ENCODE results near the gene KAZN. TPM values are rescaled to one million over a fixed set of nuclear protein-coding genes. Genes with fewer than 3 reads are reported as not detected.

Gene KAZN
- polyA plus RNA-seq, 4 donors, result 3.0 to 39.5 (median 4.4) TPM

DNA sequence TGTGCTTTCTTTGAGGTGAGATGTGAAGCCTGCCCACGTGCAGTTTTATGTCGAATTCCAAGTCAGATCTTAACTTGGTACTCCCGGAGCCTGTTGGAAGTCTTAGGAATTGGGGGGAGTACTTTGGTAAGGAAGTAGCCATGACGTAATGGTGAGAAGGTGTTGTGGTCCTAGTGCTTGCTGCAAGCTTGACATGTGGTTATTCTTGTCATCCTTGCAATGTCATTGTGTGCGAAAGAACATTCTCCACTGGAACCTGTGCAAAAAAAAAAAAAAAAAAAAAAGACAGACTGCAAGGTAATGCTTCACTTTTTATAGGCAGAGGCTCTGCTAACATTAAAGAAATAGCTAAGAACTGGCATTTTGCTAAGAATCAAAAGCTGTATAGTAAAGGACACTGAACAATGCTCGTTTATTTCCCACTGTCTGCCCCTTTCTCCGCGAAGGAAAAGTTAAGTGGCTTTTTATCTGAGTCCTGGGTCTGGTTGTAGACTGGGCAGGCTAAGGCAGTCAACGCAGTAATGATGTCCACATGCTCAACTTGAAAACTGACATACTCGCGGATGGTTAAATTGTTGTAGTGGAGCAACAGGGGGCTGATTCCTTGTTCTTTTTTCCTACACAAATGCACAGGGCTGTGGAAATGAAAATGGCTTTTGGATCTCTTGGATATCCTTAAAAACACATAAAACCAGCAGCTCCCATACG is 2.1 kb downstream of the KAZN start:
- no peak overlapping the region for H3K27ac ChIP-seq (ENCODE audit: low read depth in 1 of 3, low read length in 2 of 3)
- no peak for DNase-seq

DNA sequence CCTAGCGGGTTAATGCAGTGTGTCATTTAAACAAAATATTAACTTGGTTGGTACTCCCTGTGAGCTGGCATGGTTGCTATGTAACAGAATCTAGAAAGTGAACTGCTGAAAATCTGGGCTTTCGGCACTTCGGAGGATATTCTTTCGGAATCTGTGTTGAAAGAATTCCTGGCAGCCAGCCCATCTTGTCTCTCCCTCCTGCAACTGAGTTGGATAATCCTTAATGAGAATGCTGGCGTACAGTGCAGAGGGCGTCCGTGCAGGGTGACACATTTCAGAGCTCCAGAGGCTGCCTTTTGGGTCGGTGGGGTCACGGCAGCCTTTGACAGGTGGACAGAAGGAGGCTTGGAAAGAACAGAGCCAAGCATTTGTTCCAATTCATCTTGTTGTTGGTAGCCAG is 3.7 kb downstream of the KAZN start:
- 58 to 84% (median 76%) methylated on average over 9 of the region's 9 CpGs for WGBS, 3 donors
- Histone ChIP-seq H3K36me3 (ENCODE audit: control insufficient read depth in 3 of 3, insufficient read depth in 2 of 3, low read depth in 1 of 3, low read length in 3 of 3) (no peaks in the 10 kb centered on the region), H3K27me3 (ENCODE audit: control insufficient read depth in 3 of 3, insufficient read depth in 3 of 3, low read length in 3 of 3) (peaks cover 4 to 28% (median 16%) of the 10 kb centered on the region in 3 donors), H3K9me3 (ENCODE audit: control insufficient read depth in 2 of 2, insufficient read depth in 1 of 2, low read depth in 1 of 2, low read length in 1 of 2) (no peaks in the 10 kb centered on the region), H3K4me3 (ENCODE audit: low read depth in 1 of 3, low read length in 3 of 3) (no peak overlapping the region), H3K4me1 (ENCODE audit: control insufficient read depth in 3 of 3, insufficient read depth in 2 of 3, low read depth in 1 of 3, low read length in 2 of 3) (peaks cover 0 to 3% (median 0%) of the 10 kb centered on the region in 3 donors), H3K27ac (ENCODE audit: low read depth in 1 of 3, low read length in 2 of 3) (no peak overlapping the region)
- FAIRE-seq (no peak), DNase-seq (peak in 1 of 2 donors; percentile 34)

More for the DNA sequence above, 2.1 kb downstream of the KAZN start:
- H3K9me3 ChIP-seq (ENCODE audit: control insufficient read depth in 2 of 2, insufficient read depth in 1 of 2, low read depth in 1 of 2, low read length in 1 of 2), result no peaks in the 10 kb centered on the region
- peak overlapping the region in 1 of 3 donors; percentile 59 for H3K4me3 ChIP-seq (ENCODE audit: low read depth in 1 of 3, low read length in 3 of 3)
- peaks cover 4 to 30% (median 19%) of the 10 kb centered on the region in 3 donors for H3K27me3 ChIP-seq (ENCODE audit: control insufficient read depth in 3 of 3, insufficient read depth in 3 of 3, low read length in 3 of 3)
- no peak for FAIRE-seq
- no peaks in the 10 kb centered on the region for H3K36me3 ChIP-seq (ENCODE audit: control insufficient read depth in 3 of 3, insufficient read depth in 2 of 3, low read depth in 1 of 3, low read length in 3 of 3)
- peaks cover 0 to 3% (median 0%) of the 10 kb centered on the region in 3 donors for H3K4me1 ChIP-seq (ENCODE audit: control insufficient read depth in 3 of 3, insufficient read depth in 2 of 3, low read depth in 1 of 3, low read length in 2 of 3)
- WGBS, 3 donors, result 60 to 83% (median 75%) methylated on average over 12 of the region's 12 CpGs

DNA sequence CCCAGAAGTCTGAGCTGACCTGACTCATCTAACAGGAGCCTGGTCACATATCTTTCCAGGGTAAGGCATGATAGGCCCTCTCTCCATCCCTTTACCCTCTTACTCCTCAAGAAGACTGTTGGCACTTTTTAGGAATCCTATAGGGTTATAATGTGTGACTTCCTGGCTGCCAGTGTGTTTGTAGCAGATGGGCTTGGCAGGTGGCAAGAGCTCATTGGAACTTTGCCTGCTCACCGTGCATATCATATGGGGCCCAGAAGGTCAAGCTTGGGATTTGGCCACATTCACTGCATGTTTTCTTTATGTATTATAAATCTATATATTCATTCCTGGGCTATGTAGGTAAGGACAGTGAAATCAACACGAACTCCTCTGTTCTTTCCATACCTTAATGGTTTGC is 5.2 kb downstream of the KAZN start:
- no peaks in the 10 kb centered on the region for H3K9me3 ChIP-seq (ENCODE audit: control insufficient read depth in 2 of 2, insufficient read depth in 1 of 2, low read depth in 1 of 2, low read length in 1 of 2)
- no peaks in the 10 kb centered on the region for H3K4me1 ChIP-seq (ENCODE audit: control insufficient read depth in 3 of 3, insufficient read depth in 2 of 3, low read depth in 1 of 3, low read length in 2 of 3)
- FAIRE-seq, result no peak
- H3K36me3 ChIP-seq (ENCODE audit: control insufficient read depth in 3 of 3, insufficient read depth in 2 of 3, low read depth in 1 of 3, low read length in 3 of 3), result no peaks in the 10 kb centered on the region
- no peak for DNase-seq
- no peak overlapping the region for H3K27ac ChIP-seq (ENCODE audit: low read depth in 1 of 3, low read length in 2 of 3)
- H3K4me3 ChIP-seq (ENCODE audit: low read depth in 1 of 3, low read length in 3 of 3), result no peak overlapping the region
- 70 to 82% (median 72%) methylated on average over 2 of the region's 2 CpGs for WGBS, 3 donors
- H3K27me3 ChIP-seq (ENCODE audit: control insufficient read depth in 3 of 3, insufficient read depth in 3 of 3, low read length in 3 of 3), result peaks cover 1 to 17% (median 12%) of the 10 kb centered on the region in 3 donors

DNA sequence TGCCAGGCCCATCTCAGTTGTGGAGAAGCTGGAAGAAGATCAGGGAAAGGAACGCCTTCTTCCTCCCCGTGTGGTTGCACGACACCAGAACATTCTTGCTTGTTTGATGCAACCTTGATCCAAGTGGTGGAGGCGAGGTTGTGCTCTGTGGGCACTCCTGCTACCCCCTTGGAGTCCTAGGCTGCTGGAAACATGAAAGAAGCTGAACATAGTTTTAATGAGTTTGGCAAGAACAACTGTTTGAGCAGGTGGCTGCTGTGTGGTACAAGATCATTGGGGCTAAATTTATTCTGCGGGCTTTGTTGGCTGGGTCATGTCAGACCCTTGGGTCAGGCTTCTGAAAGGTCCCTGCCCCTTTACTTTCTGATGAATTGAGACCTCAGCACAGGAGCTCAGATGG is 5.9 kb downstream of the KAZN start:
- FAIRE-seq, result no peak
- WGBS, 3 donors, result 90 to 96% (median 92%) methylated on average over 5 of the region's 5 CpGs
- H3K4me1 ChIP-seq (ENCODE audit: control insufficient read depth in 3 of 3, insufficient read depth in 2 of 3, low read depth in 1 of 3, low read length in 2 of 3), result no peaks in the 10 kb centered on the region
- no peak for DNase-seq
- no peaks in the 10 kb centered on the region for H3K9me3 ChIP-seq (ENCODE audit: control insufficient read depth in 2 of 2, insufficient read depth in 1 of 2, low read depth in 1 of 2, low read length in 1 of 2)
- H3K36me3 ChIP-seq (ENCODE audit: control insufficient read depth in 3 of 3, insufficient read depth in 2 of 3, low read depth in 1 of 3, low read length in 3 of 3), result no peaks in the 10 kb centered on the region
- no peak overlapping the region for H3K27ac ChIP-seq (ENCODE audit: low read depth in 1 of 3, low read length in 2 of 3)
- no peak overlapping the region for H3K4me3 ChIP-seq (ENCODE audit: low read depth in 1 of 3, low read length in 3 of 3)
- H3K27me3 ChIP-seq (ENCODE audit: control insufficient read depth in 3 of 3, insufficient read depth in 3 of 3, low read length in 3 of 3), result peaks cover 0 to 13% (median 8%) of the 10 kb centered on the region in 3 donors

DNA sequence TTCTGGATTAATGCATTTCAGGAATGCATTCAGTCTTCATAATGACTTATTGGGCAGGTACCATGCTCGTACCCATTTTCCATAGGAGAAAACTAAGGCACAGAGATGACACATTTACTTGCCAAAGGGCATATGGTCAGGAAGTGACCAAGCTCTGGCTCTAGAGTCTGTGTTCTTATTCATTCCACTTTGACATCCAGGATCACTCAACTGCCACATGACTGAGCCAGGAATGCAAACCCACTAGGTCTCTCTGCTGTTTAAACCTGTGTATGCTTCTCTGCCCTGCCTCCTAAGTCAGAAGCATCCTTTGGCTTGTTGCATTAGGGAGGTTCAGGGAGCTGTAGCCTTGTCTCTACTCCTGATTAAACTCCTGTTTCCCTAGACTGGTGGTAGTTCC is 7.5 kb downstream of the KAZN start:
- no peaks in the 10 kb centered on the region for H3K9me3 ChIP-seq (ENCODE audit: control insufficient read depth in 2 of 2, insufficient read depth in 1 of 2, low read depth in 1 of 2, low read length in 1 of 2)
- no peaks in the 10 kb centered on the region for H3K36me3 ChIP-seq (ENCODE audit: control insufficient read depth in 3 of 3, insufficient read depth in 2 of 3, low read depth in 1 of 3, low read length in 3 of 3)
- peaks cover 0 to under 1% (median 0%) of the 10 kb centered on the region in 3 donors for H3K27me3 ChIP-seq (ENCODE audit: control insufficient read depth in 3 of 3, insufficient read depth in 3 of 3, low read length in 3 of 3)
- H3K4me3 ChIP-seq (ENCODE audit: low read depth in 1 of 3, low read length in 3 of 3), result no peak overlapping the region
- no peaks in the 10 kb centered on the region for H3K4me1 ChIP-seq (ENCODE audit: control insufficient read depth in 3 of 3, insufficient read depth in 2 of 3, low read depth in 1 of 3, low read length in 2 of 3)
- DNase-seq (no peak), FAIRE-seq (no peak)
- WGBS, 3 donors, result 86 to 96% (median 88%) methylated on average over 1 of the region's 1 CpG
- no peak overlapping the region for H3K27ac ChIP-seq (ENCODE audit: low read depth in 1 of 3, low read length in 2 of 3)

DNA sequence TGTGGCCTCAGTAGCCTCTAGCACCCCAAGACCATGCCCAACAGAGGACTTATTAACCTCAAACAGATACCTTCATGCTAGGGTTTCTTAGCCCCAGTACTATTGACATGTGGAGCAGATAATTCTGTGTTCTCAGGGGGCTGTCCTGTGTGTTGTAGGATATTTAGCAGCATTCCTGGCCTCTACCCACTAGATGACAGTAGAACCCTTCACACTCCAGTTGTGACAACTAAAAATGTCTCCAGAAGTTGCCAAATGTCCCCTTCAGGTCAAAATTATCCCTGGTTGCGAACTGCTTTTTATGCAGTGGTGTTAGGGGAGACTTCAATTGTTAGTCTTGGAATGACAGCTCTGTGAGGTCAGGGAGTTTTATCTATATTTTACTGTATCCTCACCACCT is 8.1 kb downstream of the KAZN start:
- no peak for FAIRE-seq
- Histone ChIP-seq H3K4me3 (ENCODE audit: low read depth in 1 of 3, low read length in 3 of 3) (no peak overlapping the region), H3K36me3 (ENCODE audit: control insufficient read depth in 3 of 3, insufficient read depth in 2 of 3, low read depth in 1 of 3, low read length in 3 of 3) (no peaks in the 10 kb centered on the region), H3K4me1 (ENCODE audit: control insufficient read depth in 3 of 3, insufficient read depth in 2 of 3, low read depth in 1 of 3, low read length in 2 of 3) (no peaks in the 10 kb centered on the region), H3K27me3 (ENCODE audit: control insufficient read depth in 3 of 3, insufficient read depth in 3 of 3, low read length in 3 of 3) (no peaks in the 10 kb centered on the region), H3K27ac (ENCODE audit: low read depth in 1 of 3, low read length in 2 of 3) (no peak overlapping the region), H3K9me3 (ENCODE audit: control insufficient read depth in 2 of 2, insufficient read depth in 1 of 2, low read depth in 1 of 2, low read length in 1 of 2) (no peaks in the 10 kb centered on the region)
- DNase-seq, result no peak
- WGBS, 3 donors, result 8 to 53% (median 38%) methylated on average over 1 of the region's 1 CpG

DNA sequence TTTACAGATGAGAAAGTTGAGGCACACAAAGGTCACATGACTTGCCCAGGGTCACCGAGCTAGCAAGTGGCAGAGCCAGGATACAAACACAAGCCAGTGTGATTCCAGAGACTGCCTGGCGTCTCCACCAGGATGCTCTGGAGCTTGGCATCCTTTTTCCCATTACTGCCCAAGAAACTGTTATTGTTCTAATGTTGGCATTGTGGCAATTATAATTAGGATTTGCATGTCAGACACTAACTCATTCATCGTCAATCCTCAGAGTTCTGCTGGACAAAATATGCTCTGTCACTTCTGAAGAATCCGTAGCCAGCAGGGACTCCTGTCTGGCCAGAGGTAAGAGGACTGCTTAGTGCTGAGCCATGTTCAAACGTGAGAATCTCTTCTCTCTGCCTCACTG is 8.8 kb downstream of the KAZN start:
- Histone ChIP-seq H3K4me3 (ENCODE audit: low read depth in 1 of 3, low read length in 3 of 3) (no peak overlapping the region), H3K27ac (ENCODE audit: low read depth in 1 of 3, low read length in 2 of 3) (no peak overlapping the region), H3K4me1 (ENCODE audit: control insufficient read depth in 3 of 3, insufficient read depth in 2 of 3, low read depth in 1 of 3, low read length in 2 of 3) (no peaks in the 10 kb centered on the region), H3K36me3 (ENCODE audit: control insufficient read depth in 3 of 3, insufficient read depth in 2 of 3, low read depth in 1 of 3, low read length in 3 of 3) (no peaks in the 10 kb centered on the region), H3K9me3 (ENCODE audit: control insufficient read depth in 2 of 2, insufficient read depth in 1 of 2, low read depth in 1 of 2, low read length in 1 of 2) (no peaks in the 10 kb centered on the region), H3K27me3 (ENCODE audit: control insufficient read depth in 3 of 3, insufficient read depth in 3 of 3, low read length in 3 of 3) (no peaks in the 10 kb centered on the region)
- WGBS, 3 donors, result 78 to 87% (median 86%) methylated on average over 5 of the region's 5 CpGs
- no peak for FAIRE-seq
- no peak for DNase-seq

DNA sequence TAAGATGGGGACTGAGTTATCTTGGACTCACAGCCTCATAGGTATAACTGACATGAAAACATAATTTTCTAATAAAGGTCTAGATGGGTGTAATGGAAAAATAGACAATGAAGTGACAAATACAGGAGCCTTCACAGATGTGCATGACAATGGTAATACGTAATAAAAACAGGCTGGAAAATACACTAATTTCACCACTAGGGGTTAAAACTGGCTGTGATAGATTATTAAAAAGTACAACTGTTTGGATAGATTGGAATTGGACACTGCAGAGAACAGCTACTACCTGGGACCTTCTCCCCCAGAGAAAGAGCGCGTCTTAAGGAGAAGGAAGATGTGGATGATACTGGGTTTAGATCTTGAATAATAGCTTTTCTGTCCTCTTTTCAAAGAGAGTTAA is 9.8 kb downstream of the KAZN start:
- no peaks in the 10 kb centered on the region for H3K4me1 ChIP-seq (ENCODE audit: control insufficient read depth in 3 of 3, insufficient read depth in 2 of 3, low read depth in 1 of 3, low read length in 2 of 3)
- 96 to 99% (median 97%) methylated on average over 3 of the region's 3 CpGs for WGBS, 3 donors
- no peaks in the 10 kb centered on the region for H3K27me3 ChIP-seq (ENCODE audit: control insufficient read depth in 3 of 3, insufficient read depth in 3 of 3, low read length in 3 of 3)
- no peak overlapping the region for H3K4me3 ChIP-seq (ENCODE audit: low read depth in 1 of 3, low read length in 3 of 3)
- H3K36me3 ChIP-seq (ENCODE audit: control insufficient read depth in 3 of 3, insufficient read depth in 2 of 3, low read depth in 1 of 3, low read length in 3 of 3), result no peaks in the 10 kb centered on the region
- no peaks in the 10 kb centered on the region for H3K9me3 ChIP-seq (ENCODE audit: control insufficient read depth in 2 of 2, insufficient read depth in 1 of 2, low read depth in 1 of 2, low read length in 1 of 2)
- FAIRE-seq (no peak), DNase-seq (no peak)
- no peak overlapping the region for H3K27ac ChIP-seq (ENCODE audit: low read depth in 1 of 3, low read length in 2 of 3)

DNA sequence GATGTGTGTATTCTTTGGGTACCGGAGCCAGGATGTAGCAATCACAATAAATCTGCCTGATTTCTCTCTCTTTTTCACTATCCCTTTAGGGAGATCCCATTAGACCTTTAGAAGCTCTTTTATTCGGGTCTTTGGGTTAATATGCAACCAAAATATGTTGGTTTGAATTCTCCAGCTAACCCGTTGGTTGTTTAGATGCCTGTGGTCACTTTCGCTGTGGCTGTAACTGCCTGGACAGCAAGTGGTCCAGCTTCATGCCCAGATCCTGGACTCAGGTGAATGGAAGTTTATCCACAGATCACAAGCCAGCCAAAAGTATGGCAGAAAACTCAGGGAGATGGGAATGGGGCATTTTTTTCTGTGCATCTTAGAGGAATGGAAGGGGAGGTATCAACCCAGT is 12.3 kb downstream of the KAZN start:
- Histone ChIP-seq H3K27me3 (ENCODE audit: control insufficient read depth in 3 of 3, insufficient read depth in 3 of 3, low read length in 3 of 3) (no peaks in the 10 kb centered on the region), H3K36me3 (ENCODE audit: control insufficient read depth in 3 of 3, insufficient read depth in 2 of 3, low read depth in 1 of 3, low read length in 3 of 3) (no peaks in the 10 kb centered on the region), H3K9me3 (ENCODE audit: control insufficient read depth in 2 of 2, insufficient read depth in 1 of 2, low read depth in 1 of 2, low read length in 1 of 2) (no peaks in the 10 kb centered on the region), H3K4me3 (ENCODE audit: low read depth in 1 of 3, low read length in 3 of 3) (no peak overlapping the region), H3K4me1 (ENCODE audit: control insufficient read depth in 3 of 3, insufficient read depth in 2 of 3, low read depth in 1 of 3, low read length in 2 of 3) (no peaks in the 10 kb centered on the region), H3K27ac (ENCODE audit: low read depth in 1 of 3, low read length in 2 of 3) (no peak overlapping the region)
- 66 to 80% (median 75%) methylated on average over 4 of the region's 4 CpGs for WGBS, 3 donors
- no peak for DNase-seq
- FAIRE-seq, result no peak

Measured in small intestine (tissue), 7 donors.